ENCODE data around the gene PLXDC1.

GRCh38 chr17:39108461-39109375 lies 42.7 kb downstream of the PLXDC1 start:
- TF ChIP-seq ZNF274 (IDR thresholded peaks at IDR 0.05; ENCODE audit: low read depth, low read length): no peak
- TF ChIP-seq YY1 (IDR thresholded peaks at IDR 0.05; ENCODE audit: insufficient read depth, insufficient read length): no peak
- no peak for TF ChIP-seq SUZ12 (IDR thresholded peaks at IDR 0.05; ENCODE audit: extremely low read depth, insufficient read depth, insufficient read length)

Measured in NT2/D1 (cell line).